B cell (primary cell): ENCODE results near the gene S100PBP. TPM values are rescaled to one million over a fixed set of nuclear protein-coding genes. Genes with fewer than 3 reads are reported as not detected.
"Not testable (repeated sequence)": the region's sequence is repeated elsewhere in the genome, so short reads cannot be mapped to it uniquely, and the experiment has no call there.

Experiments
- ATAC-seq: fragments of 200-7000 bp; cut with Tn5 transposase; one replicate; pipeline ENCODE4 v1.10.0; 2021; ENCODE audit warnings: low read depth, mild to moderate bottlenecking, moderate number of reproducible peaks, moderate library complexity
- CTCF ChIA-PET: fragments of 350-600 bp; sonication (Branson Sonifier 250); formaldehyde crosslinking; loops from one replicate; lab custom pipeline; 2021; ENCODE audit warnings: antibody characterized with exemption, inconsistent platforms; lab: Charles Lee
- POLR2A ChIA-PET: fragments of 350-600 bp; sonication (Branson Sonifier 250); formaldehyde crosslinking; loops from one replicate; lab custom pipeline; 2021; ENCODE audit warnings: antibody characterized with exemption; lab: Charles Lee
- DNase-seq: peaks from one replicate; pipeline ENCODE4 v3.0.0; 2013
- H2AFZ ChIP-seq: 2 replicates; pipeline ENCODE4 v1.6.1; 2012; ENCODE audit warnings: mild to moderate bottlenecking, low read depth, low read length; ENCODE audit not compliant: insufficient read depth, poor library complexity, severe bottlenecking
- H3K27ac ChIP-seq, 2 donors: 1 replicate in 1 of 2; 2 replicates in 1 of 2; pipeline ENCODE4 v1.5.1; 2012 to 2013; ENCODE audit warnings: low read length in 2 of 2, mild to moderate bottlenecking in 2 of 2, moderate library complexity in 1 of 2
- H3K27me3 ChIP-seq, 4 experiments: fragments of 200-600 bp in 1 of 4; sonication (generic) in 1 of 4; replicated peaks in 1 of 4; 1 replicate in 2 of 4; 2 replicates in 2 of 4; pipeline versions ENCODE4 v1.6.1 to v1.7.0; 2013 to 2016; ENCODE audit warnings: low read length in 3 of 4, mild to moderate bottlenecking in 2 of 4, mixed read lengths in 1 of 4, moderate library complexity in 1 of 4; ENCODE audit not compliant: insufficient read depth in 4 of 4, control insufficient read depth in 3 of 4; ENCODE audit errors: control extremely low read depth in 1 of 4
- H3K36me3 ChIP-seq, 2 experiments: replicated peaks in 1 of 2; 1 replicate in 1 of 2; 2 replicates in 1 of 2; pipeline versions ENCODE4 v1.6.1 to v1.7.1; 2013; ENCODE audit warnings: low read length in 1 of 2; ENCODE audit not compliant: insufficient read depth in 2 of 2, control insufficient read depth in 1 of 2; ENCODE audit errors: control extremely low read depth in 1 of 2, extremely low read depth in 1 of 2
- H3K4me1 ChIP-seq, 2 donors: fragments of 200-600 bp in 1 of 2; sonication (generic) in 1 of 2; 1 replicate in 1 of 2; 2 replicates in 1 of 2; pipeline versions ENCODE4 v1.5.1 to v1.6.1; 2013 to 2017; ENCODE audit warnings: low read length in 2 of 2; ENCODE audit not compliant: control insufficient read depth in 2 of 2, insufficient read depth in 2 of 2
- H3K4me2 ChIP-seq: replicated peaks from 2 replicates; pipeline ENCODE3; 2012; ENCODE audit warnings: mild to moderate bottlenecking, low read depth, low read length; ENCODE audit not compliant: poor library complexity, severe bottlenecking
- H3K4me3 ChIP-seq, 5 experiments: fragments of 200-600 bp in 1 of 5; sonication (generic) in 1 of 5; 1 replicate in 3 of 5; 2 replicates in 2 of 5; pipeline versions ENCODE4 v1.5.1 to v1.7.0; 2011 to 2016; ENCODE audit warnings: low read length in 4 of 5, mild to moderate bottlenecking in 4 of 5, low read depth in 2 of 5, control low read depth in 1 of 5, moderate library complexity in 1 of 5; ENCODE audit not compliant: insufficient read depth in 1 of 5; ENCODE audit errors: control extremely low read depth in 1 of 5, extremely low read depth in 1 of 5
- H3K79me2 ChIP-seq: fragments of 200-600 bp; sonication (generic); one replicate; pipeline ENCODE4 v1.6.0; 2016; ENCODE audit warnings: low read length; ENCODE audit not compliant: control insufficient read depth, insufficient read depth
- H3K9ac ChIP-seq: fragments of 200-600 bp; sonication (generic); 2 replicates; pipeline ENCODE4 v1.6.1; 2017; ENCODE audit warnings: mild to moderate bottlenecking, low read length, moderate library complexity
- H3K9me3 ChIP-seq, 3 donors: one replicate each; pipeline versions ENCODE4 v1.6.1 to v1.7.1; 2013; ENCODE audit warnings: low read length in 2 of 3; ENCODE audit not compliant: control insufficient read depth in 2 of 3, insufficient read depth in 1 of 3; ENCODE audit errors: control extremely low read depth in 1 of 3
- H4K20me1 ChIP-seq: 2 replicates; pipeline ENCODE4 v1.6.0; 2012; ENCODE audit warnings: mild to moderate bottlenecking, low read length; ENCODE audit not compliant: insufficient read depth, control insufficient read depth, poor library complexity, severe bottlenecking
- H3K27ac Mint-ChIP-seq: one replicate; pipeline ENCODE4 v1.8.0; 2021; ENCODE audit warnings: mixed read lengths
- H3K27me3 Mint-ChIP-seq: one replicate; pipeline ENCODE4 v1.8.0; 2021; ENCODE audit warnings: mixed read lengths
- H3K4me1 Mint-ChIP-seq: one replicate; pipeline ENCODE4 v1.8.0; 2021; ENCODE audit warnings: mixed read lengths
- H3K4me3 Mint-ChIP-seq: one replicate; pipeline ENCODE4 v1.8.0; 2021; ENCODE audit warnings: mixed read lengths
- H3K9me3 Mint-ChIP-seq: one replicate; pipeline ENCODE4 v1.8.0; 2022; ENCODE audit warnings: mixed read lengths; ENCODE audit not compliant: insufficient read depth
- CTCF ChIP-seq: fragments of 200-600 bp; IDR thresholded peaks from one replicate; pipeline ENCODE4 v1.8.0; 2022; ENCODE audit warnings: antibody characterized with exemption, mild to moderate bottlenecking
- EZH2 ChIP-seq: IDR thresholded peaks from 2 replicates; pipeline ENCODE4 v1.6.1; 2012; ENCODE audit warnings: borderline replicate concordance, low read depth, mild to moderate bottlenecking, moderate library complexity, low read length; ENCODE audit not compliant: insufficient read depth, poor library complexity, severe bottlenecking
- WGBS: methylation state at CpG from one replicate; pipeline ENCODE4 v1.1.5; 2013; ENCODE audit warnings: missing lambda C conversion rate; ENCODE audit not compliant: insufficient coverage; 5-methylcytosine and 5-hydroxymethylcytosine counted together
- intact Hi-C: fragments of 100-400 bp; cut with micrococcal nuclease; formaldehyde crosslinking; loops from one replicate; pipeline ENCODE4 v1.10.0; 2022
- polyA plus RNA-seq: library from polyadenylated mRNA; depleted of rRNA; stranded (reverse); fragments of >200 nt; gene quantifications from 2 replicates; pipeline ENCODE4 v1.2.3, GENCODE V29; 2012
- total RNA-seq, 2 donors: library from RNA; stranded (reverse); fragments of 120-200 nt in 1 of 2; gene quantifications; 1 replicate in 1 of 2; 2 replicates in 1 of 2; pipeline versions ENCODE4 v1.2.3 to v1.2.4, GENCODE V29; 2013 to 2022

The S100PBP gene
- total and polyA plus RNA-seq, 2 donors (not counting 1 experiment from before 2014, with no cell fraction given): 32.5 to 94.1 TPM

GRCh38 chr1:32804460-32804859, 13.0 kb upstream of the S100PBP start:
- H3K27me3 Mint-ChIP-seq, H3K27me3 ChIP-seq, intact Hi-C loops, H3K27ac ChIP-seq, H3K4me3 Mint-ChIP-seq, POLR2A ChIA-PET, CTCF ChIA-PET, H3K4me1 ChIP-seq, H4K20me1 ChIP-seq, DNase-seq, H3K27ac Mint-ChIP-seq, H3K9ac ChIP-seq, ATAC-seq, H3K4me2 ChIP-seq, H3K9me3 Mint-ChIP-seq, H3K4me3 ChIP-seq, H2AFZ ChIP-seq, H3K9me3 ChIP-seq: not testable (repeated sequence)
- Histone ChIP-seq H3K79me2 (peaks cover 13% of the 10 kb centered on the region), H3K36me3 (peaks cover 0 to 34% of the 10 kb centered on the region in 2 experiments)
- 95% methylated on average over 13 of the region's 30 CpGs for whole genome bisulfite sequencing
- peaks cover 12% of the 10 kb centered on the region for H3K4me1 Mint-ChIP-seq

- CTCF ChIA-PET: interaction anchor here (0.9 to 1.3 kb wide), 2 partner anchors 27 to 32 kb away, joined by 3 to 4 read pairs; no protein-coding TSS in a partner anchor
- peaks cover 2 to 43% of the 10 kb centered on the region in 2 experiments for H3K36me3 ChIP-seq
- DNase-seq (no peak), ATAC-seq (no peak)
- no peaks in the 10 kb centered on the region for H3K4me1 ChIP-seq
- Mint-ChIP-seq H3K27ac (no peak overlapping the region), H3K4me3 (no peak overlapping the region), H3K9me3 (no peaks in the 10 kb centered on the region), H3K4me1 (peaks cover 6% of the 10 kb centered on the region), H3K27me3 (no peaks in the 10 kb centered on the region)
- POLR2A ChIA-PET: no interaction called here
- H3K4me2 ChIP-seq: no peak overlapping the region
- peaks cover 7% of the 10 kb centered on the region for H4K20me1 ChIP-seq
- no peak overlapping the region for H3K9ac ChIP-seq
- no peak for TF ChIP-seq CTCF
- no peak for TF ChIP-seq EZH2
- no peak overlapping the region for H2AFZ ChIP-seq
- H3K79me2 ChIP-seq: peaks cover 23% of the 10 kb centered on the region
- peaks cover 0 to 6% (median 0%) of the 10 kb centered on the region in 3 donors for H3K9me3 ChIP-seq
- no peak overlapping the region for H3K4me3 ChIP-seq
- H3K27me3 ChIP-seq: no peaks in the 10 kb centered on the region
- intact Hi-C loops: no loop called here
- 100% methylated on average over 1 of the region's 6 CpGs for WGBS
- H3K27ac ChIP-seq: no peak overlapping the region
Measured at GRCh38 chr1:32806290-32806689, 11.2 kb upstream of the S100PBP start.
